GM19239 (cell line): ENCODE results near the gene SRI.
A peak's percentile ranks its signal among the peaks of the same experiment; 100 is the strongest.

Experiments used
- DNase-seq: peaks from one replicate; pipeline ENCODE4 v3.0.0; 2011; ENCODE audit warnings: low spot score; ENCODE audit not compliant: insufficient read length
- FAIRE-seq: peaks from 2 replicates; lab custom pipeline; 2011; peaks lifted over from hg19 to GRCh38; lab: Jason Lieb, UNC

SRI gene

GRCh38 chr7:88226886-88227516 lies 7.2 kb upstream of the SRI start:
- no peak for DNase-seq
- no peak for FAIRE-seq

- no peak for FAIRE-seq
- DNase-seq: no peak
Observed at GRCh38 chr7:88226201-88226600, 6.4 kb upstream of the SRI start.

GRCh38 chr7:88224601-88225275 lies 4.9 kb upstream of the SRI start:
- FAIRE-seq (no peak), DNase-seq (no peak)

- no peak for FAIRE-seq
- no peak for DNase-seq
Observed at GRCh38 chr7:88223265-88223664, 3.4 kb upstream of the SRI start.

- FAIRE-seq: peak; percentile 91
- peak; percentile 21 for DNase-seq
Observed at GRCh38 chr7:88218836-88219605, 817 bp downstream of the SRI start.

- no peak for DNase-seq
Observed at GRCh38 chr7:88218429-88218745, 1.5 kb downstream of the SRI start.

GRCh38 chr7:88217675-88218428 lies 2.0 kb downstream of the SRI start:
- DNase-seq (peak; percentile 54), FAIRE-seq (no peak)

More at GRCh38 chr7:88218429-88218745, 1.5 kb downstream of the SRI start:
- FAIRE-seq: no peak

- no peak for FAIRE-seq
- DNase-seq: no peak
Observed at GRCh38 chr7:88216276-88216675, 3.6 kb downstream of the SRI start.

- no peak for FAIRE-seq
Observed at GRCh38 chr7:88215295-88215694, 4.5 kb downstream of the SRI start.

GRCh38 chr7:88214456-88214855 lies 5.4 kb downstream of the SRI start:
- DNase-seq (no peak), FAIRE-seq (peak; percentile 14)

More at GRCh38 chr7:88215295-88215694, 4.5 kb downstream of the SRI start:
- no peak for DNase-seq

- FAIRE-seq (no peak), DNase-seq (no peak)
Observed at GRCh38 chr7:88212918-88213317, 6.9 kb downstream of the SRI start.

GRCh38 chr7:88208521-88208920 lies 11.3 kb downstream of the SRI start:
- no peak for FAIRE-seq
- no peak for DNase-seq

GRCh38 chr7:88206254-88206653 lies 13.6 kb downstream of the SRI start:
- FAIRE-seq (no peak), DNase-seq (no peak)

- DNase-seq (no peak), FAIRE-seq (no peak)
Observed at GRCh38 chr7:88205179-88205578, 14.7 kb downstream of the SRI start.

GRCh38 chr7:88204525-88205110 lies 15.2 kb downstream of the SRI start:
- DNase-seq (no peak), FAIRE-seq (no peak)

GRCh38 chr7:88203401-88203800 lies 16.4 kb downstream of the SRI start:
- DNase-seq (no peak), FAIRE-seq (no peak)

GRCh38 chr7:88202799-88203198 lies 17.0 kb downstream of the SRI start:
- FAIRE-seq: no peak

GRCh38 chr7:88202278-88202677 lies 17.6 kb downstream of the SRI start:
- FAIRE-seq (peak; percentile 33), DNase-seq (no peak)

More at GRCh38 chr7:88202799-88203198, 17.0 kb downstream of the SRI start:
- no peak for DNase-seq

- FAIRE-seq (no peak), DNase-seq (no peak)
Observed at GRCh38 chr7:88201305-88201704, 18.5 kb downstream of the SRI start.

GRCh38 chr7:88200789-88201188 lies 19.0 kb downstream of the SRI start:
- no peak for DNase-seq
- FAIRE-seq: no peak
